GM12874 (cell line): ENCODE data around the gene CEP78.

Experiments
- TF ChIP-seq, protein P1 (sequence below): IDR thresholded peaks from 2 replicates; pipeline ENCODE4 v1.5.1; 2011; ENCODE audit warnings: low read depth, mild to moderate bottlenecking, control low read depth, low read length, moderate library complexity; ENCODE audit not compliant: insufficient read depth

Gene CEP78

DNA sequence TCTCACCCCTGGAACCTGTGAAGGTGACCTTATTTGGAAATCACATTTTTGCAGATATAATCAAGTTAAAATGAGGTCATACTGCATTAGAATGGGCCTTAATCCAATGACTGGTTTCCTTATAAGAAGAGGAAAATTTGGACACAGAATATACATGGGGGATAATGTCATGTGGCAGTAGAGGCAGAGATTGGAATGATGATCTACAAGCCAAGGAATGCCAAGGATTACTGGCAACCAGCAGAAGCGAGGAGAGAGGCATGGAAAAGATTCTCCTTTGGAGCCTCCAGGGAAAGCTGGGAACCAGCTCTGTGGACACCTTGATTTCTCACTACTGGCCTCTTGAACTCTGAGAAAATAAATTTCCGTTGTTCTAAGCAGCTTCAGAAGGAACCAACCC, 20.2 kb upstream of the CEP78 start:
- TF ChIP-seq, protein P1, sequence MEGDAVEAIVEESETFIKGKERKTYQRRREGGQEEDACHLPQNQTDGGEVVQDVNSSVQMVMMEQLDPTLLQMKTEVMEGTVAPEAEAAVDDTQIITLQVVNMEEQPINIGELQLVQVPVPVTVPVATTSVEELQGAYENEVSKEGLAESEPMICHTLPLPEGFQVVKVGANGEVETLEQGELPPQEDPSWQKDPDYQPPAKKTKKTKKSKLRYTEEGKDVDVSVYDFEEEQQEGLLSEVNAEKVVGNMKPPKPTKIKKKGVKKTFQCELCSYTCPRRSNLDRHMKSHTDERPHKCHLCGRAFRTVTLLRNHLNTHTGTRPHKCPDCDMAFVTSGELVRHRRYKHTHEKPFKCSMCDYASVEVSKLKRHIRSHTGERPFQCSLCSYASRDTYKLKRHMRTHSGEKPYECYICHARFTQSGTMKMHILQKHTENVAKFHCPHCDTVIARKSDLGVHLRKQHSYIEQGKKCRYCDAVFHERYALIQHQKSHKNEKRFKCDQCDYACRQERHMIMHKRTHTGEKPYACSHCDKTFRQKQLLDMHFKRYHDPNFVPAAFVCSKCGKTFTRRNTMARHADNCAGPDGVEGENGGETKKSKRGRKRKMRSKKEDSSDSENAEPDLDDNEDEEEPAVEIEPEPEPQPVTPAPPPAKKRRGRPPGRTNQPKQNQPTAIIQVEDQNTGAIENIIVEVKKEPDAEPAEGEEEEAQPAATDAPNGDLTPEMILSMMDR, result no peak

DNA sequence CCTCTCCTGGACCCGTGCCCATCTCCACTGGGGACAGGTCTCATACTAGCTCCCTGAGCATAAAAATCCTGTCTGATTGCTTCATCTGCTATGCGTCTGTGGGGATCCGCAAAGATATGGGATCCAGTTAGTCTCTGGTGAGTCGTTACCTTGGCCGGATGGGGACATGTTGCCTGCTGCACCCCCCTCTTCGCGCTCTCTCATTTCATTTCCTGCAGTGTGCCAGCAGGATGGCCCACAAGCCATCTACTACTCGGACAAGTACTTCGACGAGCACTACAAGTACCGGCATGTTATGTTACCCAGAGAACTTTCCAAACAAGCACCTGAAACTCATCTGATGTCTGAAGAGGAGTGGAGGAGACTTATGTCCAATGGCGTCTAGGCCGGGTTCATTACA, 17.0 kb upstream of the CEP78 start:
- TF ChIP-seq, protein P1, result no peak

DNA sequence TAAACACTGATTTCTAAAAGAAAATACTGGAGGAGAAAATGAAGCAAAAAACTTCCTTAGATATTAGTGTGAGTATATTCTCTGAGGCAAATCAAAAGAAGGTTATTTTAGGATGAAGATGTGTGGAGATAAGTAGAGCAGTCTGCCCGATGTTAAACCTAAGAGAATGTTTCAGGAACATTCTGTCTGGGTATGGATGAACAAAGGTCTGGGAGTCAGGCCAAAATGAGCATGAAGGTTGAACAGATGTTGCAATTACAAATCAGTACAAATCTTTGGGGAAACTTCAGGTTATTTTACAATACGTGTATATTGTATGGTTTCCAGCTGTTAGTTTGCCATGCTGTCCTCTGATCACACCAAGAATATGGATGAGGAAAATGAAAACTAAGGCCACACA, 14.4 kb upstream of the CEP78 start:
- TF ChIP-seq, protein P1, result no peak

DNA sequence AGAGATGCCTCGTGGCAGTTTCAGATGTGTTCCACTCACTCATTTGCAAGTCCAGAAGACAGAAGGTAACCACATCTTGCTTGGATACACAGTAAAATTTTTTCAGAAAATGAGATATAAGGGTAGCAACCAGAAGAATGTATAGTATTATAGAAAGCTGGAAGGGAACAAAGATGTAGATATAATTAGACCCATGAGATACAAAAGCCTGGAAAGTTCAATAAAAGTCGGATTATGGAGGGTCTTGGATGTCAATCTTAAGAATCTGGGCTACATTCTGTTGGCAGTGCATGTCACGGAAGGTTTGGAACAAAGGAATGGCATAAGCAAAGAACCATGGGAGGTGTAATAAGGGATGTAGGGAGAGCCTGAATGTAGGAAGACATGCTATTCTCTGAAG, 5.1 kb upstream of the CEP78 start:
- TF ChIP-seq, protein P1, result no peak

DNA sequence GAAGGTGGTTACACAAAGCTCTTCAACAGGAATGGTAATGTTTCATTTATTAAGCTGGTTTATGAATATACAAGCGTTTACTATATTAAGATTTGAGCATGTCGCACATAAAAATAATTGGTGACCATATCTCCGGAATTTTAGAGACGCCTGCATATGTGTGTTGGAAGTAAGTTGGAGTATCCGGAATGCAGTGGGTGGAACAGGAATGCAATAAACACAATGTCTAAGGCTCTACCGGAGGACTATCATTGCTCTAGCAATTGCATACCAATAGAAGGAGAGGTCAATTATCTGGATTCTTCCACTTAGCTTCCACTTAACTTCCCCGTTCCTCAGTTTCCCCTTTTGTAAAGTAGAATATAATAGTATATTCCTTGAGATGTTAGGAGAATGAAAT, 1.1 kb upstream of the CEP78 start:
- TF ChIP-seq, protein P1, result no peak

DNA sequence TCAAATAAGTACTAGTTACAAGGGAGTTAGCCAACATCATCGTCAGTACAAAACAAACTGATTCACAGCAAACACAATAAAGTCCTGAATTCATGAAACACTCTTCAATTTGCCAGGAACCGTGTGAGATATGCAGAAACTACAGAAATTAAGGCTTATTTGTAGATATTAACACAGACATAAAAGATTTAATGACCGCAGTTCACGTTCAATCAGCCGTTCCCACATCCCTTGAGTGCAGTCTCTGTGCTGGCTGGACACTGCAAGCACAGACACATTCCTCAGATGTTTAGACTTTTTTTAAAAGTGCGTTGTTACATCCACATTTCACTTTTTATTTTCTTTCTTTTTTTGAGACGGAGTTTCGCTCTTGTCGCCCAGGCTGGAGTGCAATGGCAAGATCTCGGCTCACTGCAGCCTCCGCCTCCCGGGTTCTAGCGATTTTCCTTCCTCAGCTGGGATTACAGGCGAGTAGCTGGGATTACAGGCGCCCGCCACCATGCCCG, 566 bp upstream of the CEP78 start:
- TF ChIP-seq, protein P1, result no peak

DNA sequence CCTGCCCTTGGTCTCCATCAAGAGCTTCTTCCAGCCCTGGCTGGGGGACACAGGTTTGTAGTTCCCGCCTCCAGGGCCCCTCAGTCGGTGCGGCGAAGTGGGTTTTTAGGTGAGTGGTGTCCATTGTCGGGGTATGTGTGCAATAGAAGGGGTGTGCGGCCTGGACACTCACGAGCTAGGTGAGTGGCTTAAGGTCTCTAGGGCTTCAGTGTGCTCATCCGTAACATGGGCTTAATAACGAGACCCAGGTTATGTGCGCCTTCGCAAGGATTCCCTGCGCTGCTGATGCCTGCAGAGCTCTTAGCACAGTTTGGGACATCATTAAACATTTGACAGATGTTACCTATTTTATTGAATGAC, 656 bp downstream of the CEP78 start:
- TF ChIP-seq, protein P1, result no peak
